ENCODE data around the gene SLC17A9. TPM values are rescaled to one million over a fixed set of nuclear protein-coding genes. Genes with fewer than 3 reads are reported as not detected.

The SLC17A9 gene
- total and polyA plus RNA-seq, 2 donors (not counting 1 experiment from before 2014, with no cell fraction given) = 33.0 to 141 TPM

DNA sequence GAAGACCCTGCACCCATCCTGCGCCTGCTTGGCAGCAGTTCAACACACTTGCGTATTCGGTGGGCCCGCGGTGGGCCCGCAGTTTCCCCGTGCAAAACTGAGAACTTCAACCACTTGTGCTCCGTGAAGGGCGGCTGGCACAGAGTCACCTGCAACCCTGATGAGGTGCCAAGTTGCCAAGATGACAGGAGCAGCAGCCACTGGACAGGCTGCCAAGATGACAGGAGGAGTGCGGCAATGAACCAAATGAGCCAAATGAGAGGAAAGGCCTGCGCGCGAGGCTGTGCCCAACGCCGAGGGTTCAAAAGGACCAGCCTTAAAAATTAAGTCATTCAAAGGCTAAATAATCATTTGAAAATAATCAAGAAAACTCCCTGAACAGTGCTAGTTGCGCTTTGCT is 46.3 kb upstream of the SLC17A9 start:
- Histone ChIP-seq H3K9ac (ENCODE audit: low read length) (no peak overlapping the region), H4K20me1 (ENCODE audit: control insufficient read depth, insufficient read depth, low read length, poor library complexity, severe bottlenecking) (peaks cover 68% of the 10 kb centered on the region), H3K4me1 (ENCODE audit: control insufficient read depth in 2 of 2, insufficient read depth in 2 of 2, low read length in 2 of 2) (no peaks in the 10 kb centered on the region), H3K79me2 (ENCODE audit: control insufficient read depth, insufficient read depth, low read length) (peaks cover 56% of the 10 kb centered on the region), H2AFZ (ENCODE audit: insufficient read depth, low read depth, low read length, poor library complexity, severe bottlenecking) (no peak overlapping the region), H3K9me3 (ENCODE audit: control extremely low read depth in 1 of 3, control insufficient read depth in 2 of 3, insufficient read depth in 1 of 3, low read length in 2 of 3) (no peaks in the 10 kb centered on the region), H3K27me3 (replicated peaks in 1 of 4; ENCODE audit: control extremely low read depth in 1 of 4, control insufficient read depth in 3 of 4, insufficient read depth in 4 of 4, low read length in 3 of 4) (no peaks in the 10 kb centered on the region), H3K36me3 (replicated peaks in 1 of 2; ENCODE audit: control extremely low read depth in 1 of 2, control insufficient read depth in 1 of 2, extremely low read depth in 1 of 2, insufficient read depth in 2 of 2, low read length in 1 of 2) (peaks cover 9 to 91% of the 10 kb centered on the region in 2 experiments), H3K4me3 (ENCODE audit: control extremely low read depth in 1 of 5, extremely low read depth in 1 of 5, insufficient read depth in 1 of 5, low read depth in 2 of 5, low read length in 4 of 5) (no peak overlapping the region), H3K4me2 (replicated peaks; ENCODE audit: low read depth, low read length, poor library complexity, severe bottlenecking) (no peak overlapping the region), H3K27ac (ENCODE audit: low read length in 2 of 2) (no peak overlapping the region)
- H3K9me3 Mint-ChIP-seq (ENCODE audit: insufficient read depth) = no peaks in the 10 kb centered on the region
- WGBS (ENCODE audit: insufficient coverage) = over 99% methylated on average over 10 of the region's 16 CpGs
- no peak for TF ChIP-seq EZH2 (IDR thresholded peaks at IDR 0.05; ENCODE audit: borderline replicate concordance, insufficient read depth, low read depth, low read length, poor library complexity, severe bottlenecking)
- TF ChIP-seq, protein P1, sequence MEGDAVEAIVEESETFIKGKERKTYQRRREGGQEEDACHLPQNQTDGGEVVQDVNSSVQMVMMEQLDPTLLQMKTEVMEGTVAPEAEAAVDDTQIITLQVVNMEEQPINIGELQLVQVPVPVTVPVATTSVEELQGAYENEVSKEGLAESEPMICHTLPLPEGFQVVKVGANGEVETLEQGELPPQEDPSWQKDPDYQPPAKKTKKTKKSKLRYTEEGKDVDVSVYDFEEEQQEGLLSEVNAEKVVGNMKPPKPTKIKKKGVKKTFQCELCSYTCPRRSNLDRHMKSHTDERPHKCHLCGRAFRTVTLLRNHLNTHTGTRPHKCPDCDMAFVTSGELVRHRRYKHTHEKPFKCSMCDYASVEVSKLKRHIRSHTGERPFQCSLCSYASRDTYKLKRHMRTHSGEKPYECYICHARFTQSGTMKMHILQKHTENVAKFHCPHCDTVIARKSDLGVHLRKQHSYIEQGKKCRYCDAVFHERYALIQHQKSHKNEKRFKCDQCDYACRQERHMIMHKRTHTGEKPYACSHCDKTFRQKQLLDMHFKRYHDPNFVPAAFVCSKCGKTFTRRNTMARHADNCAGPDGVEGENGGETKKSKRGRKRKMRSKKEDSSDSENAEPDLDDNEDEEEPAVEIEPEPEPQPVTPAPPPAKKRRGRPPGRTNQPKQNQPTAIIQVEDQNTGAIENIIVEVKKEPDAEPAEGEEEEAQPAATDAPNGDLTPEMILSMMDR (IDR thresholded peaks at IDR 0.05) = no peak
- POLR2A ChIA-PET = no interaction called here
- H3K4me1 Mint-ChIP-seq = peaks cover 3% of the 10 kb centered on the region
- CTCF ChIA-PET = interaction anchor here (1.4 to 1.9 kb wide), 2 partner anchors 15 to 103 kb away, joined by 4 to 10 read pairs; no protein-coding TSS in a partner anchor
- H3K4me3 Mint-ChIP-seq = no peak overlapping the region
- no peaks in the 10 kb centered on the region for H3K27me3 Mint-ChIP-seq
- no peak for DNase-seq
- no peak overlapping the region for H3K27ac Mint-ChIP-seq
- intact Hi-C loops (cut with micrococcal nuclease) = no loop called here
- no peak for ATAC-seq (ENCODE audit: low read depth)

DNA sequence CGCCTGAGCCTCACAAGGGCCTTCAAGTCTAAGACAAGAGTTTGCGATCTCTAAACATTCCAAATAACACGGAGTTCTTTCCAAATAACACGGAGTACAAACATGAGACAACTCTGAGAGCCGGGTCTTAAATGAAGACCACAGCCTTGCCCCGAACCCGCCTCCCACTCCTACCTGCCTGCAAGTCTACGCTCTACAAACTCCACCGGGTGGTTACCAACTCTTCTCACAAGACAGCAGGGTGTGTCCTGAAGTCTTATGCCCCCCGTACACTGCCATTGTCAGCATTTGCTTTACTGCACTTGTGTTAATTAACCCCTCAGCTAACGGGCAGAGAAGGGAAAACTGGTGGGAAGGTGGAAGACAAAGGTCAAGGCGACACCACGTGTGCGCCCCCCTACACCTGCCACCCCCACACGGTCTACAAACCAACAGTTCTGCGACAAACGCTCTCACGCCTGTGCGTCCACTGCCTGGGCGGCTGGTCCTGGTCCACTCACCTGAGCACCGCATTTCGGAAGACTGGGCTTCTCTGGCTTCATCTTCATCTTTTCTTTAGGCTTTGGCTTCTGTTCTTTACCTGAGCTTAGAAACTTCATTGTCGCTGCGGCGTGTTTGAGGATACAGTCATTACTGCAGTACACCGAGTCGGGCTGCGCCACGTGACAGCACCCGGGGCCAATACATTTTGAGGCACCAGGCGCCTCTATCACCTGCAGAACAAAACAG is 45.7 kb upstream of the SLC17A9 start:
- H4K20me1 ChIP-seq (ENCODE audit: control insufficient read depth, insufficient read depth, low read length, poor library complexity, severe bottlenecking) = peaks cover 74% of the 10 kb centered on the region
- no peak overlapping the region for H3K4me2 ChIP-seq (replicated peaks; ENCODE audit: low read depth, low read length, poor library complexity, severe bottlenecking)
- no peak overlapping the region for H2AFZ ChIP-seq (ENCODE audit: insufficient read depth, low read depth, low read length, poor library complexity, severe bottlenecking)
- H3K4me3 Mint-ChIP-seq = no peak overlapping the region
- peaks cover 3% of the 10 kb centered on the region for H3K4me1 Mint-ChIP-seq
- no peak for DNase-seq
- no peaks in the 10 kb centered on the region for H3K9me3 ChIP-seq (ENCODE audit: control extremely low read depth in 1 of 3, control insufficient read depth in 2 of 3, insufficient read depth in 1 of 3, low read length in 2 of 3)
- no peaks in the 10 kb centered on the region for H3K27me3 ChIP-seq (replicated peaks in 1 of 4; ENCODE audit: control extremely low read depth in 1 of 4, control insufficient read depth in 3 of 4, insufficient read depth in 4 of 4, low read length in 3 of 4)
- H3K27me3 Mint-ChIP-seq = no peaks in the 10 kb centered on the region
- peaks cover 9 to 96% of the 10 kb centered on the region in 2 experiments for H3K36me3 ChIP-seq (replicated peaks in 1 of 2; ENCODE audit: control extremely low read depth in 1 of 2, control insufficient read depth in 1 of 2, extremely low read depth in 1 of 2, insufficient read depth in 2 of 2, low read length in 1 of 2)
- intact Hi-C loops (cut with micrococcal nuclease) = no loop called here
- WGBS (ENCODE audit: insufficient coverage) = 91% methylated on average over 23 of the region's 31 CpGs
- H3K27ac Mint-ChIP-seq = no peak overlapping the region
- POLR2A ChIA-PET = no interaction called here
- no peak for ATAC-seq (ENCODE audit: low read depth)
- no peaks in the 10 kb centered on the region for H3K4me1 ChIP-seq (ENCODE audit: control insufficient read depth in 2 of 2, insufficient read depth in 2 of 2, low read length in 2 of 2)
- H3K9ac ChIP-seq (ENCODE audit: low read length) = no peak overlapping the region
- no peak overlapping the region for H3K4me3 ChIP-seq (ENCODE audit: control extremely low read depth in 1 of 5, extremely low read depth in 1 of 5, insufficient read depth in 1 of 5, low read depth in 2 of 5, low read length in 4 of 5)
- CTCF ChIA-PET = interaction anchor here (0.6 to 2.4 kb wide), 13 partner anchors 8 to 291 kb away, joined by 3 to 22 read pairs (median 5); partner anchors contain the start of gene GID8
- no peak overlapping the region for H3K27ac ChIP-seq (ENCODE audit: low read length in 2 of 2)
- no peaks in the 10 kb centered on the region for H3K9me3 Mint-ChIP-seq (ENCODE audit: insufficient read depth)
- TF ChIP-seq, protein P1 (IDR thresholded peaks at IDR 0.05) = no peak
- no peak for TF ChIP-seq EZH2 (IDR thresholded peaks at IDR 0.05; ENCODE audit: borderline replicate concordance, insufficient read depth, low read depth, low read length, poor library complexity, severe bottlenecking)
- H3K79me2 ChIP-seq (ENCODE audit: control insufficient read depth, insufficient read depth, low read length) = peaks cover 62% of the 10 kb centered on the region

Data from B cell (primary cell).